HG03045 (cell line): ENCODE measurements around the gene BUB1B.

Source experiments
- ATAC-seq: cut with Tn5 transposase; IDR thresholded peaks from one replicate; pipeline ENCODE4 v1.9.1; 2021; ENCODE audit warnings: mild to moderate bottlenecking, moderate library complexity; ENCODE audit not compliant: unreplicated experiment

The BUB1B gene

GRCh38 chr15:40252438-40253166, 91.7 kb downstream of the BUB1B start:
- no peak for ATAC-seq

- no peak for ATAC-seq
Measured at GRCh38 chr15:40253167-40253790, 92.4 kb downstream of the BUB1B start.

- no peak for ATAC-seq
Measured at GRCh38 chr15:40254452-40254851, 93.6 kb downstream of the BUB1B start.

- no peak for ATAC-seq
Measured at GRCh38 chr15:40255033-40255432, 94.2 kb downstream of the BUB1B start.

- ATAC-seq = no peak
Measured at GRCh38 chr15:40256638-40257235, 95.9 kb downstream of the BUB1B start.

GRCh38 chr15:40257656-40258450, 97.0 kb downstream of the BUB1B start:
- ATAC-seq = no peak

- ATAC-seq = no peak
Measured at GRCh38 chr15:40258544-40258943, 97.7 kb downstream of the BUB1B start.

- ATAC-seq = no peak
Measured at GRCh38 chr15:40259021-40259420, 98.2 kb downstream of the BUB1B start.

GRCh38 chr15:40263024-40263754, 102.3 kb downstream of the BUB1B start:
- ATAC-seq = no peak

GRCh38 chr15:40264321-40265153, 103.7 kb downstream of the BUB1B start:
- no peak for ATAC-seq

GRCh38 chr15:40265355-40265754, 104.5 kb downstream of the BUB1B start:
- no peak for ATAC-seq

- no peak for ATAC-seq
Measured at GRCh38 chr15:40265875-40266274, 105.0 kb downstream of the BUB1B start.

- ATAC-seq = no peak
Measured at GRCh38 chr15:40266828-40267304, 106.0 kb downstream of the BUB1B start.

GRCh38 chr15:40267670-40268069, 106.8 kb downstream of the BUB1B start:
- no peak for ATAC-seq

- ATAC-seq = no peak
Measured at GRCh38 chr15:40269604-40270003, 108.7 kb downstream of the BUB1B start.

- ATAC-seq = no peak
Measured at GRCh38 chr15:40270246-40270995, 109.6 kb downstream of the BUB1B start.
